Fibroblast of pulmonary artery (primary cell): Measurements from ENCODE around the gene CCDC197.

Experiments used
- DNase-seq: peaks from one replicate; pipeline ENCODE4 v3.0.0-alpha.2; 2010; ENCODE audit warnings: low read depth
- H3K4me3 ChIP-seq: replicated peaks from 2 replicates; pipeline ENCODE4 v1.5.1; 2011; ENCODE audit warnings: low read depth, mild to moderate bottlenecking, control low read depth, low read length, moderate library complexity
- TF ChIP-seq, protein P1 (sequence below): IDR thresholded peaks from 2 replicates; pipeline ENCODE4 v1.5.1; 2011; ENCODE audit warnings: mild to moderate bottlenecking, control low read depth, low read length, inconsistent platforms; ENCODE audit errors: missing control alignments

CCDC197 gene

GRCh38 chr14:94029265-94029664 lies 32.2 kb downstream of the CCDC197 start:
- no peak for DNase-seq
- H3K4me3 ChIP-seq = no peak overlapping the region
- TF ChIP-seq, protein P1, sequence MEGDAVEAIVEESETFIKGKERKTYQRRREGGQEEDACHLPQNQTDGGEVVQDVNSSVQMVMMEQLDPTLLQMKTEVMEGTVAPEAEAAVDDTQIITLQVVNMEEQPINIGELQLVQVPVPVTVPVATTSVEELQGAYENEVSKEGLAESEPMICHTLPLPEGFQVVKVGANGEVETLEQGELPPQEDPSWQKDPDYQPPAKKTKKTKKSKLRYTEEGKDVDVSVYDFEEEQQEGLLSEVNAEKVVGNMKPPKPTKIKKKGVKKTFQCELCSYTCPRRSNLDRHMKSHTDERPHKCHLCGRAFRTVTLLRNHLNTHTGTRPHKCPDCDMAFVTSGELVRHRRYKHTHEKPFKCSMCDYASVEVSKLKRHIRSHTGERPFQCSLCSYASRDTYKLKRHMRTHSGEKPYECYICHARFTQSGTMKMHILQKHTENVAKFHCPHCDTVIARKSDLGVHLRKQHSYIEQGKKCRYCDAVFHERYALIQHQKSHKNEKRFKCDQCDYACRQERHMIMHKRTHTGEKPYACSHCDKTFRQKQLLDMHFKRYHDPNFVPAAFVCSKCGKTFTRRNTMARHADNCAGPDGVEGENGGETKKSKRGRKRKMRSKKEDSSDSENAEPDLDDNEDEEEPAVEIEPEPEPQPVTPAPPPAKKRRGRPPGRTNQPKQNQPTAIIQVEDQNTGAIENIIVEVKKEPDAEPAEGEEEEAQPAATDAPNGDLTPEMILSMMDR = no peak

- TF ChIP-seq, protein P1 = no peak
- no peak for DNase-seq
- H3K4me3 ChIP-seq = no peak overlapping the region
These were observed 32.6 kb downstream of the CCDC197 start for GRCh38 chr14:94029671-94030203.

DNA sequence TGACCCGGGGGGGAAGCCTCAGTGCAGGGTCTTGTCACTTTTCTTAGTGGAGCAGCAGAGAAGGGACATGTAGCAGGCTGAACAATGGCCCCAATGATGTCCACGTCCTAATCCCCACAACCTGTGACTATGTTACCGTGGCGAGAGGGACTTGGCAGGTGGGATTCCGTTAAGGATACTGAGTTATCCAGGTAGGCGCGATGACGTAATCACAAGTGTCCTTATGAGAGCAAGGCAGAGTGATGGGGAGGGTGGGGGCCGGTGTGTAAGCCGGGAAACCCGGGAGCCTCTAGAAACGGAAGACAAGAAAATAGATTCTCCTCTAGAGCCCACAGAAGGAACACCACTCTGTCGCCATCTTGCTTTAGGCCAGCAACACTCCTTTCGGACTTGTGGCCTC lies 33.5 kb downstream of the CCDC197 start:
- TF ChIP-seq, protein P1 = no peak
- DNase-seq = no peak
- no peak overlapping the region for H3K4me3 ChIP-seq

- TF ChIP-seq, protein P1 = no peak
- H3K4me3 ChIP-seq = no peak overlapping the region
- no peak for DNase-seq
These were observed 34.2 kb downstream of the CCDC197 start for GRCh38 chr14:94031161-94031882.

DNA sequence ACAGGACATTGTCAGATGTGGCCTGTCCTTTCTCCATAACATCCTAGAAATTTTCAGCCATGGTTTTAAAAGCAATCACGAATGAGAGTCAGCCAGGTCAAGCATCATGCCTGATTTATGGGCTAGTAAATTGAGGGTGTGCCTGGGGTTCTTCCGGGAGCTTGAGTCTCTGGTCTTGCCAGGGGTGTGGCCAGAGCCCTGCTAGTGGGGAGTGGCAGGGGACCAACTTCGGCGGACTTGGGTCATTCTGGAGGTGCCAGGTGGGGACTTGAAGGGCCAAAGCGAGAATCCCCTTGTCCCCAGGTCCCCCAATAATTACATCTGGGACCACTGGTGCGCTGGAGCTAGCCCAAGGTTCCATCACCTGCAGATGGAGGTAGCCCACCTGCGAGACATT lies 34.8 kb downstream of the CCDC197 start:
- H3K4me3 ChIP-seq = no peak overlapping the region
- TF ChIP-seq, protein P1 = no peak
- DNase-seq = no peak

GRCh38 chr14:94034886-94035285 lies 37.8 kb downstream of the CCDC197 start:
- TF ChIP-seq, protein P1 = no peak
- DNase-seq = no peak
- no peak overlapping the region for H3K4me3 ChIP-seq
